Measurements from ENCODE around the gene BSN. TPM values are rescaled to one million over a fixed set of nuclear protein-coding genes. Genes with fewer than 3 reads are reported as not detected.

BSN gene
- total and polyA plus RNA-seq, 2 donors (not counting 3 experiments of a cell fraction or from before 2014, with no cell fraction given): 0.04 to 0.27 TPM

DNA sequence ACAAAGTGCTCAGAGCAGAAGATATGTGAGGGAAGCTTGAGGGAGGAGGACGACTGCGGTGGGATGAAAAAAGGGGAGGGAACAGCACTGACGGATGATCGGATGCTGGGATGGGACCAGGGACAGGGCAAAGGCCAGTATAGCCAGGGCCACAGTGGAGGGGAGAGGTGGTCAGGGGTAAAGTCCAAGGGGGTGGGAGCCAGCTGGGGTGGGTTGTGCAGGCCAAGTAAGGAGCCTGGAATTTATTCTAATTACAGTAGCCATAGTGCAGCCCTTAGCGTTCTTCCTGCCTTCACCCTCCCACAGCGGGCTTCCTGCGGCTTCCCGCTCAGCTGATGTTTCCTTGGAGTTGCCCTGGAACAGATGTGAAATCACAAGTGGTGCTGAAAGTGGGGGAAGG is 112.3 kb downstream of the BSN start:
- no peak overlapping the region for H3K9ac ChIP-seq (replicated peaks; ENCODE audit: extremely low read depth, insufficient read depth, low read length)
- H2AFZ ChIP-seq (ENCODE audit: low read depth, low read length): no peak overlapping the region
- H3K4me3 ChIP-seq (replicated peaks in 1 of 3; ENCODE audit: insufficient read depth in 1 of 3, low read depth in 1 of 3, low read length in 3 of 3): no peak overlapping the region
- TF ChIP-seq, protein P1, sequence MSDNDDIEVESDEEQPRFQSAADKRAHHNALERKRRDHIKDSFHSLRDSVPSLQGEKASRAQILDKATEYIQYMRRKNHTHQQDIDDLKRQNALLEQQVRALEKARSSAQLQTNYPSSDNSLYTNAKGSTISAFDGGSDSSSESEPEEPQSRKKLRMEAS (IDR thresholded peaks at IDR 0.05; ENCODE audit: insufficient read depth, insufficient read length): no peak
- H3K79me2 ChIP-seq (ENCODE audit: control insufficient read depth, insufficient read depth, low read length): no peaks in the 10 kb centered on the region
- no peaks in the 10 kb centered on the region for H3K36me3 ChIP-seq (ENCODE audit: control insufficient read depth in 2 of 2, extremely low read depth in 1 of 2, insufficient read depth in 2 of 2, low read length in 2 of 2)
- BruUV-seq (replicated peaks): no TSS peak
- ChIA-PET POLR2A (no interaction called here), CTCF (interaction anchor here (1.7 to 5.3 kb wide), 2 partner anchors 126 to 130 kb away, joined by 4 to 34 read pairs; no protein-coding TSS in a partner anchor)
- peaks cover 0 to 2% of the 10 kb centered on the region in 2 experiments for H3K27me3 ChIP-seq (ENCODE audit: control insufficient read depth in 2 of 2, insufficient read depth in 2 of 2, low read length in 2 of 2)
- FAIRE-seq (no peak), DNase-seq (ENCODE audit: low read depth, low spot score) (no peak)
- H3K9me1 ChIP-seq (replicated peaks; ENCODE audit: control insufficient read depth, extremely low read depth, insufficient read depth, low read length): no peaks in the 10 kb centered on the region
- no peaks in the 10 kb centered on the region for H3K9me3 ChIP-seq (replicated peaks; ENCODE audit: control insufficient read depth, insufficient read depth, low read length)
- no peak overlapping the region for H3K27ac ChIP-seq (ENCODE audit: insufficient read depth, low read depth, low read length)
- no peaks in the 10 kb centered on the region for H4K20me1 ChIP-seq (replicated peaks; ENCODE audit: control insufficient read depth, extremely low read depth, insufficient read depth, low read length)
- intact Hi-C loops (cut with micrococcal nuclease): no loop called here
- H3K4me1 ChIP-seq (ENCODE audit: control insufficient read depth, extremely low read depth, insufficient read depth, low read length): no peaks in the 10 kb centered on the region
- no peak overlapping the region for H3K4me2 ChIP-seq (ENCODE audit: insufficient read depth, low read length)
- dilution Hi-C loops (cut with MboI; ENCODE audit: extremely low pct_ligation_motif_present, low sequenced_read_pairs): no loop called here

DNA sequence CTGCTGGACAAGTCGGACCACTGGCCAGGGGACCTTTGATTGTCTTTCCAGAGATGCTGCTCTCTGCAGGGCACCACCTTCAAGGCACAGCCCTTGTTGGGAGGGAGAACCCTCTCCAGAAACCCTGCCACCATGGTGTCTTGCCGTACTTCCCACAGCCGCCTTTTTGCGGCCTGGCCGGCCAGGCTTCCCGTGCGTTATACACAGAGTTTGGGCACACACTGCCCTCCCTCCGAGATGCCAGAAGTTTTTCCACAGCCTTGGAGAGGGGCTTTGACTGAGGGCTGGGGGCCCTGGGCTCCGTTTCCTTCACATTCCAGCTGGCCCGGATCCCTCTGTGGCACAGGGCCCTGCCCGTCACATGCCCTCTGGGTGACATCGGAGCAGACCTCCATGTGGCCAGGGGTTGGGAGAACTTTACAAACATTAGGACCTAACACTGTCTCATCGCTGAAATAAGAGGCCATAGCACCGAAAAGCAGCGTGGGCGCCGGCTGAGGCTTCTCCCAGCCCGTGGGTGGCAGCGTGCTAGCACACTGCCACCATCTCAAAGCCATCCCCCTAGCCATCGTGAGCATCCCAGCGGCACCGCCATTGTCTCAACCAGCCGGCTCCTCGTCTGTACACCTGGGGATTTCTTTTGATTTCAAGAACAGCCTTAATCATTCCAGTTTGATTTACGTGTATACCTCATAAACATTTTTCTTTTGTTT is 113.6 kb downstream of the BSN start:
- no peak for TF ChIP-seq GATA2 (IDR thresholded peaks at IDR 0.05; ENCODE audit: insufficient read depth, insufficient read length, low read depth, low read length)
- TF ChIP-seq POLR2A (IDR thresholded peaks at IDR 0.05; ENCODE audit: low read depth, low read length): no peak
- TF ChIP-seq FOS (IDR thresholded peaks at IDR 0.05; ENCODE audit: borderline replicate concordance, insufficient read depth, low read length): no peak
- TF ChIP-seq EZH2 (IDR thresholded peaks at IDR 0.05; ENCODE audit: borderline replicate concordance, low read depth, low read length, severe bottlenecking): no peak
- TF ChIP-seq MYC (IDR thresholded peaks at IDR 0.05; ENCODE audit: low read depth, low read length): no peak
- TF ChIP-seq CTCF (IDR thresholded peaks at IDR 0.05; ENCODE audit: extremely low read depth in 1 of 2, insufficient read depth in 1 of 2, low read depth in 1 of 2, low read length in 2 of 2): no peak
- TF ChIP-seq, protein P1 (IDR thresholded peaks at IDR 0.05; ENCODE audit: insufficient read depth, insufficient read length): no peak
- Histone ChIP-seq H3K9me3 (replicated peaks; ENCODE audit: control insufficient read depth, insufficient read depth, low read length) (no peaks in the 10 kb centered on the region), H3K36me3 (ENCODE audit: control insufficient read depth in 2 of 2, extremely low read depth in 1 of 2, insufficient read depth in 2 of 2, low read length in 2 of 2) (no peaks in the 10 kb centered on the region), H3K4me1 (ENCODE audit: control insufficient read depth, extremely low read depth, insufficient read depth, low read length) (no peaks in the 10 kb centered on the region), H3K27ac (ENCODE audit: insufficient read depth, low read depth, low read length) (no peak overlapping the region), H3K79me2 (ENCODE audit: control insufficient read depth, insufficient read depth, low read length) (no peaks in the 10 kb centered on the region), H3K9me1 (replicated peaks; ENCODE audit: control insufficient read depth, extremely low read depth, insufficient read depth, low read length) (no peaks in the 10 kb centered on the region), H3K27me3 (ENCODE audit: control insufficient read depth in 2 of 2, insufficient read depth in 2 of 2, low read length in 2 of 2) (peaks cover 0 to 2% of the 10 kb centered on the region in 2 experiments), H3K9ac (replicated peaks; ENCODE audit: extremely low read depth, insufficient read depth, low read length) (no peak overlapping the region), H4K20me1 (replicated peaks; ENCODE audit: control insufficient read depth, extremely low read depth, insufficient read depth, low read length) (no peaks in the 10 kb centered on the region), H3K4me3 (replicated peaks in 1 of 3; ENCODE audit: insufficient read depth in 1 of 3, low read depth in 1 of 3, low read length in 3 of 3) (no peak overlapping the region), H2AFZ (ENCODE audit: low read depth, low read length) (no peak overlapping the region), H3K4me2 (ENCODE audit: insufficient read depth, low read length) (no peak overlapping the region)
- DNase-seq (ENCODE audit: low read depth, low spot score) (no peak), FAIRE-seq (no peak)
- CTCF ChIA-PET: no interaction called here
- POLR2A ChIA-PET: no interaction called here
- intact Hi-C loops (cut with micrococcal nuclease): no loop called here
- no TSS peak for BruUV-seq (replicated peaks)
- dilution Hi-C loops (cut with MboI; ENCODE audit: extremely low pct_ligation_motif_present, low sequenced_read_pairs): no loop called here

Data from endothelial cell of umbilical vein (primary cell).